ENCODE measurements around the gene COQ8A.

Gene COQ8A

GRCh38 chr1:226949401-226949800 lies 9.3 kb downstream of the COQ8A start:
- Histone ChIP-seq H2AFZ (ENCODE audit: low read depth, low read length) (no peak overlapping the region), H3K4me3 (ENCODE audit: low read depth in 1 of 2, low read length in 2 of 2) (no peak overlapping the region), H3K9me3 (ENCODE audit: insufficient read depth, low read length, severe bottlenecking) (no peaks in the 10 kb centered on the region), H4K20me1 (ENCODE audit: insufficient read depth, low read length) (peaks cover 19% of the 10 kb centered on the region; the same call in 1 of the 2 replicates), H3K4me2 (ENCODE audit: insufficient read depth, low read length) (no peak overlapping the region), H3K9ac (ENCODE audit: low read depth, low read length) (no peak overlapping the region), H3K36me3 (ENCODE audit: insufficient read depth, low read length) (no peaks in the 10 kb centered on the region), H3K79me2 (ENCODE audit: insufficient read depth, low read length) (peaks cover 51% of the 10 kb centered on the region), H3K27me3 (ENCODE audit: insufficient read depth, low read length, poor library complexity) (no peaks in the 10 kb centered on the region), H3K27ac (ENCODE audit: low read length) (no peak overlapping the region), H3K4me1 (ENCODE audit: insufficient read depth, low read length) (no peaks in the 10 kb centered on the region)
- no peak for TF ChIP-seq EZH2 (IDR thresholded peaks at IDR 0.05; ENCODE audit: borderline replicate concordance, low read depth, low read length, severe bottlenecking)
- no peak for TF ChIP-seq CTCF (IDR thresholded peaks at IDR 0.05; ENCODE audit: borderline replicate concordance, extremely low read depth, low read length, poor library complexity, severe bottlenecking)
- ATAC-seq (ENCODE audit: insufficient read depth, low read depth) (no peak), DNase-seq (no peak)

GRCh38 chr1:226950316-226950715 lies 10.2 kb downstream of the COQ8A start:
- H2AFZ ChIP-seq (ENCODE audit: low read depth, low read length), result no peak overlapping the region
- no peak overlapping the region for H3K9ac ChIP-seq (ENCODE audit: low read depth, low read length)
- H3K27me3 ChIP-seq (ENCODE audit: insufficient read depth, low read length, poor library complexity), result no peaks in the 10 kb centered on the region
- H3K79me2 ChIP-seq (ENCODE audit: insufficient read depth, low read length), result peaks cover 52% of the 10 kb centered on the region
- H3K27ac ChIP-seq (ENCODE audit: low read length), result no peak overlapping the region
- TF ChIP-seq EZH2 (IDR thresholded peaks at IDR 0.05; ENCODE audit: borderline replicate concordance, low read depth, low read length, severe bottlenecking) (no peak), CTCF (IDR thresholded peaks at IDR 0.05; ENCODE audit: borderline replicate concordance, extremely low read depth, low read length, poor library complexity, severe bottlenecking) (no peak)
- no peaks in the 10 kb centered on the region for H3K4me1 ChIP-seq (ENCODE audit: insufficient read depth, low read length)
- no peak overlapping the region for H3K4me3 ChIP-seq (ENCODE audit: low read depth in 1 of 2, low read length in 2 of 2)
- H4K20me1 ChIP-seq (ENCODE audit: insufficient read depth, low read length), result peaks cover 17% of the 10 kb centered on the region; the same call in 1 of the 2 replicates
- DNase-seq (no peak), ATAC-seq (ENCODE audit: insufficient read depth, low read depth) (no peak)
- H3K9me3 ChIP-seq (ENCODE audit: insufficient read depth, low read length, severe bottlenecking), result peaks cover 8% of the 10 kb centered on the region
- no peaks in the 10 kb centered on the region for H3K36me3 ChIP-seq (ENCODE audit: insufficient read depth, low read length)
- no peak overlapping the region for H3K4me2 ChIP-seq (ENCODE audit: insufficient read depth, low read length)

- Histone ChIP-seq H3K9ac (ENCODE audit: low read depth, low read length) (no peak overlapping the region), H3K4me2 (ENCODE audit: insufficient read depth, low read length) (no peak overlapping the region), H3K36me3 (ENCODE audit: insufficient read depth, low read length) (no peaks in the 10 kb centered on the region), H3K9me3 (ENCODE audit: insufficient read depth, low read length, severe bottlenecking) (peaks cover 10% of the 10 kb centered on the region), H4K20me1 (ENCODE audit: insufficient read depth, low read length) (peaks cover 17% of the 10 kb centered on the region; the same call in 1 of the 2 replicates), H3K4me1 (ENCODE audit: insufficient read depth, low read length) (no peaks in the 10 kb centered on the region), H3K27ac (ENCODE audit: low read length) (no peak overlapping the region), H3K27me3 (ENCODE audit: insufficient read depth, low read length, poor library complexity) (no peaks in the 10 kb centered on the region), H3K79me2 (ENCODE audit: insufficient read depth, low read length) (peaks cover 50% of the 10 kb centered on the region), H2AFZ (ENCODE audit: low read depth, low read length) (no peak overlapping the region), H3K4me3 (ENCODE audit: low read depth in 1 of 2, low read length in 2 of 2) (no peak overlapping the region)
- no peak for TF ChIP-seq CTCF (IDR thresholded peaks at IDR 0.05; ENCODE audit: borderline replicate concordance, extremely low read depth, low read length, poor library complexity, severe bottlenecking)
- ATAC-seq (ENCODE audit: insufficient read depth, low read depth), result no peak
- DNase-seq, result no peak
Measured at GRCh38 chr1:226950871-226951270, 10.8 kb downstream of the COQ8A start.

All from DND-41 (cell line).